ENCODE results near the gene POU3F3. TPM values are rescaled to one million over a fixed set of nuclear protein-coding genes. Genes with fewer than 3 reads are reported as not detected.

POU3F3 gene
- total RNA-seq, 2 donors from 2014 or later, result 0.79 TPM; not detected in 1

DNA sequence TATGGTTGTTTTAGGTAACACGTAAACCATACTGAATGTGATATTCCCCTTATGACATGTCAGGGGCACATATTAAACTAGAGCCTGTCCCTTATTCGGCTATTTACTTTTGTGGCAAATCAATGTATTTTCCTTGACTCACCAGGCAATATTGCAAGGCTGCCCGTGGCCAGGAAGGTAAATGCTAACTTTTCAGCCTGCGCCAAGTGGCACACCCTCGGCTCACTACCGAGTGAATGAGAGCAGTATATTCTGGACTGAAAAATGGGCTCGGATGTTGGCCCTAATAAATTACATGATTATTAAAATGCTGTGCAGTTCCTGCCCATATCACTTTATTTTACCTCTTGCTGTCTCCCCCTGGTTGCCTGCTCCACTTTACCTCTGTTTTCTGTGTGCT lies 46.7 kb downstream of the POU3F3 start:
- H3K27me3 ChIP-seq, result no peaks in the 10 kb centered on the region
- no peaks in the 10 kb centered on the region for H3K36me3 ChIP-seq
- H3K27ac ChIP-seq, result no peak overlapping the region
- no peaks in the 10 kb centered on the region for H3K9me3 ChIP-seq
- TF ChIP-seq, protein P1, sequence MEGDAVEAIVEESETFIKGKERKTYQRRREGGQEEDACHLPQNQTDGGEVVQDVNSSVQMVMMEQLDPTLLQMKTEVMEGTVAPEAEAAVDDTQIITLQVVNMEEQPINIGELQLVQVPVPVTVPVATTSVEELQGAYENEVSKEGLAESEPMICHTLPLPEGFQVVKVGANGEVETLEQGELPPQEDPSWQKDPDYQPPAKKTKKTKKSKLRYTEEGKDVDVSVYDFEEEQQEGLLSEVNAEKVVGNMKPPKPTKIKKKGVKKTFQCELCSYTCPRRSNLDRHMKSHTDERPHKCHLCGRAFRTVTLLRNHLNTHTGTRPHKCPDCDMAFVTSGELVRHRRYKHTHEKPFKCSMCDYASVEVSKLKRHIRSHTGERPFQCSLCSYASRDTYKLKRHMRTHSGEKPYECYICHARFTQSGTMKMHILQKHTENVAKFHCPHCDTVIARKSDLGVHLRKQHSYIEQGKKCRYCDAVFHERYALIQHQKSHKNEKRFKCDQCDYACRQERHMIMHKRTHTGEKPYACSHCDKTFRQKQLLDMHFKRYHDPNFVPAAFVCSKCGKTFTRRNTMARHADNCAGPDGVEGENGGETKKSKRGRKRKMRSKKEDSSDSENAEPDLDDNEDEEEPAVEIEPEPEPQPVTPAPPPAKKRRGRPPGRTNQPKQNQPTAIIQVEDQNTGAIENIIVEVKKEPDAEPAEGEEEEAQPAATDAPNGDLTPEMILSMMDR (IDR thresholded peaks at IDR 0.05), result no peak
- H3K4me3 ChIP-seq, result no peak overlapping the region
- no peak for DNase-seq (ENCODE audit: low spot score)
- H3K4me1 ChIP-seq, result no peaks in the 10 kb centered on the region

DNA sequence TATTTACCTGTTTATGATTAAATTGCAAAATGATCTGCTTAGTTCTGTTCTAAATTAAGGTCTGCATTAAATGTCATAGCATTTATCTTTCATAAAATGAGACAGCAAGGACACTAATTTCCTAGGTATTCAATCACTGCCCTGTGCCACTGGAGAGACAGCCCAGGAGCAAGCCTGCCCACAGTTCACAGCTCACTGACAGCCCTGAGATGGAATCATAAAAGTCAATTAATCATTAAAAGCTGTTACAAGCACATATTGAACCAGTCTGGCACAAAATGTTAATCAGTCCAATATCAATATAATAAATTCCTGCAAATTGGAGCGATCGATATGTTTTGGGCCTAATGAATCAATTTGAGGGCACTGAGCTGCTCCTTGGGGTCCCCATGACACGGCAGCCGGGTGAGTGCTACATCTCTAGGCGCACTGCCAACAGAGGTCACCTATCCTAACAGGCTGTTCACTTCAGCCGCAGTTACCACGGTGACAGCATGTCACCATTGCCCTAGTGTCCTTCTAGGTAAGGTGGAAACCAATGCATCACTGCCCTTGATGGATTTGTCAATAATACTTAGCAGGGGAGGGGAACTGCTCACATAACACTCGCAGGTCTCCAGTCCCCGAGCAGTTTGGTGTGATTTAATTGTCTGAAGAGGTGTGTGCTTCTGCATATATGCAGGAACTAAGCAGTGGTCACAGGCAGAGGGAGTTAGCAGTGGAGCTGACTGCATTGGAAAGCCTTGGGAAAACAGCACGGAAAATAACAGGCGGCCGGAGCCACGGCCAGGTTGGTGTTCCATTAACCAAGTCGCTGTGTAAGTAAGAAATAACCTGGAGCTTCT lies 47.3 kb downstream of the POU3F3 start:
- TF ChIP-seq, protein P1 (IDR thresholded peaks at IDR 0.05), result no peak
- Histone ChIP-seq H3K36me3 (no peaks in the 10 kb centered on the region), H3K9me3 (no peaks in the 10 kb centered on the region), H3K4me3 (no peak overlapping the region), H3K27ac (no peak overlapping the region), H3K4me1 (no peaks in the 10 kb centered on the region), H3K27me3 (no peaks in the 10 kb centered on the region)
- DNase-seq (ENCODE audit: low spot score), result no peak

DNA sequence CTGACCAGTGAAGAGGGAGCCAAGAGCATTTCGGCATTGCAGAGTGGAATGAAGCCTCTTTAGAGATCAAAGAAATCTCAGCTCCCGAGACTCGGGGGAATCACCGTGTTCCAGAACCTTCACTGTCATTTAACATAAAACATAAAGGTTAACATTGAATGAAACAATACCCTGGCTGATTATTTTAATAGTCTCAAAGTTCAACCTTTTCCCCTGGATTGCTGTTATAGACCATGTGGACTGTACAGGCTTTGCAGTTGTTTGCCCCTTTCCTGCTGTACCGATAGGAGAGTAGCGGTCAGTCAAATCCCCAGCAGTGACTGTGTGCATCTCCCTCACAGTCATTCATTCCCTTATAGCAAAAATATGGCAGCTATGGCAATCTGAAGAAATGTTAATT lies 48.4 kb downstream of the POU3F3 start:
- Histone ChIP-seq H3K4me3 (no peak overlapping the region), H3K27ac (no peak overlapping the region), H3K27me3 (no peaks in the 10 kb centered on the region), H3K4me1 (no peaks in the 10 kb centered on the region), H3K9me3 (no peaks in the 10 kb centered on the region), H3K36me3 (no peaks in the 10 kb centered on the region)
- TF ChIP-seq, protein P1 (IDR thresholded peaks at IDR 0.05), result no peak
- no peak for DNase-seq (ENCODE audit: low spot score)

Other genes starting within 250 kb of the POU3F3 start
- gene MRPS9, start 184.0 kb downstream of the POU3F3 start, total RNA-seq, result 10 to 100 TPM; 29.0 to 51.4 TPM